Stimulated activated effector memory CD8-positive, alpha-beta T cell treated with anti-CD3 and anti-CD28 coated beads, Interleukin-12 subunit alpha, Interleukin-12 subunit beta, amount 100 ng/mL, for 72 hours (primary cell): ENCODE data around the gene R3HDM4.

ENCODE experiments used
- ATAC-seq: fragments of 150-1000 bp; cut with Tn5 transposase; 2 replicates; pipeline ENCODE4 v1.10.0; 2021
- DNase-seq, 2 donors: peaks; one replicate each; pipeline ENCODE4 v3.0.0; 2021 to 2022; ENCODE audit warnings: low spot score in 2 of 2
- H3K27ac Mint-ChIP-seq: one replicate; pipeline ENCODE4 v1.8.0; 2022; ENCODE audit warnings: mild to moderate bottlenecking, mixed read lengths
- H3K36me3 Mint-ChIP-seq: one replicate; pipeline ENCODE4 v1.8.0; 2022; ENCODE audit warnings: mild to moderate bottlenecking, mixed read lengths
- H3K4me1 Mint-ChIP-seq: one replicate; pipeline ENCODE4 v1.8.0; 2022; ENCODE audit warnings: mixed read lengths
- H3K4me3 Mint-ChIP-seq: one replicate; pipeline ENCODE4 v1.8.0; 2022; ENCODE audit warnings: mild to moderate bottlenecking, mixed read lengths
- H3K9me3 Mint-ChIP-seq: one replicate; pipeline ENCODE4 v1.8.0; 2022; ENCODE audit warnings: mixed read lengths

The R3HDM4 gene

DNA sequence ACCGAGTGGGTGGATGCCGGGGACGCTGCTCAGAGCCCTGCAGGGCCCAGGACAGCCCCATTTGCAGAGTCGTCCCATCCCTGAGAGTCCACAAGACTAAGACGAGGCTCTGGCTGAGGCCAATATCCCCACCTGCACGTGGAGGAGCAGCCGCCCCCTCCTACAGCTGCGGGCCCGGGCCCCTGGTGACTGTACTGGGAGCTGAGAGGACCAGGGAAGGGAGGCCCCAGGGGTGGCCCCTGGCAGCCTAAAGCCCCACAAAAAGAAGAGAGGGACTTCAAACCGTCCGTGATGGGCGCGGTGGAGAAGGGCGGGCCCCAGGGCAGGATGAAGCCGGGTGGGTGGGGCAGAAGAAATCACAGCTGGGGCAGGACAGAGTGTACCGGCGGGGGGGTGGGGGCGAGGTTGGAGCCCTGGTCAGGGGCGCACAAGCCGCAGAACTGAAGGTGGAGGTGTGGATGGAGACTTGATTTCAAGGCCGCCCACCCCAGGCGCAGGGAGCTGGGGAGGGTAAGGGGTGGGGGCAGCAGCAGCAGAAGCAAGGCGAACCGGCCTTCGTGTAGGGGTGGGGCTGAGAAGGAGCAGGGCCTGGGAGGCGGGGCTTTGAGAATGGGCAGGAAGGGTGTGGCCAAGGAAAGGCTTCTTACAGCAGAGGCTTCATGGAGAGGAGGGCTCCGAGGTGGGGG lies 40.6 kb downstream of the R3HDM4 start:
- H3K4me3 Mint-ChIP-seq: peak overlapping the region; percentile 54

DNA sequence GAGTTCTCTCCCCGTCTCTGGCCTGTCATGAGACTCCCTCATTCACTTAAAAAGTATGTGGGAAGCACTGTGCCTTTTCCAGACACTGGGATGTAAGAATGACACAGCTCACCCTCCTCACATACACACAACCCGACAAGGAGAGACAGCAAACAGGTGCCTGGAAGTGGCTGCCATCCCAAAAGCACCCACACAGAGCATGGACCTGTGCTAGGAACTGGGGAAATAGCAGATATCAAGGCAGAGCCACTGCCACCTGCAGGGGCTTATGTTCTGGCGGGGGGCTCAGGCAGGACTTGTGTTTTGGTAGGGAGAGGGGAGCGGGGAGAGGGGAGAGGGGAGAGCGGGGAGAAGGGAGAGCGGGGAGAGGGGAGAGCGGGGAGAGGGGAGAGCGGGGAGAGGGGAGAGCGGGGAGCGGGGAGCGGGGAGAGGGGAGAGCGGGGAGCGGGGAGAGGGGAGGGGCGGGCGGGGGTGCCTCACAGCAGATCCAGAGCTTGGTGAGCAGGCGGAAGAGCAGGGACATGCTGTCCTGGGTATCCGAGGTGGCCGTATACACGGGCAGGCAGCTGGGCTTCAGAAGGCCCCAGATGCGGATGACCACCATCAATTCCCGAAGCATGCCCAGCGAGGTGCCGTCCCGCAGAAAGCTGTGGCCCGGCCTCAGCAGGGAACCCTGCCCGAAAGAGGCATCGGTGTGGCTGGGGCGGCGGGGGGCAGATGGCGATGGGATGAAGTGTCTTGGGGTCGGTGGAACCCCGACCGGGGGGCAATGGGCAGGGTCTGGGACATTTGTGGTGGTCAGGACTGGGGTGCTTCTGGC lies 41.4 kb downstream of the R3HDM4 start:
- Mint-ChIP-seq H3K4me1 (peaks cover 24% of the 10 kb centered on the region), H3K9me3 (no peaks in the 10 kb centered on the region), H3K4me3 (peak overlapping the region; percentile 54), H3K36me3 (peaks cover 44% of the 10 kb centered on the region), H3K27ac (peak overlapping the region; percentile 70)
- DNase-seq (no peak), ATAC-seq (no peak)

More for the DNA sequence above, 40.6 kb downstream of the R3HDM4 start:
- H3K36me3 Mint-ChIP-seq: peaks cover 37% of the 10 kb centered on the region
- no peaks in the 10 kb centered on the region for H3K9me3 Mint-ChIP-seq
- peak overlapping the region; percentile 70 for H3K27ac Mint-ChIP-seq
- DNase-seq (peak; percentile 54 to 86), ATAC-seq (peak; percentile 85)
- H3K4me1 Mint-ChIP-seq: peaks cover 21% of the 10 kb centered on the region

DNA sequence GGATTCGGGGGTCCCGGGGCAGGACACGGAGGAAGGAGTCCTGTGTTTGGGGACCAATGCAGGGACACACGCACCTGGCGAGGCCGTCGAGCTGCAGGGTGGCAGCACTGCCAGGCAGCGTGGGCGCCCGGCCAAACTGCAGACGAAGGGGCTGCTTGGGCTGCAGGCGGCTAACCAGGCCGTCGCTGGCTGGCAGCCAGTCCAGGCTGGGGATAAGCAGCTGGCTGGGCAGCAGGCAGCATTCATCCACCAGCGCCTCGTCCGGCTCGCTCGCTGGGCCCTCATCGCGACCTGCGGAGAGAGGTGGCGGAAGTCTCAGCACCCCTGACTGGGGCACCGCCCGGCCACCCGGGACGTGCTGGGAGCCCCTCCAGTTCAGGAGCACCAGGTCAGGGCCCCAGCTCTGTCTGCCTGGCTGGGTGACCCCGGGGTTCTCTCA lies 42.0 kb downstream of the R3HDM4 start:
- Mint-ChIP-seq H3K36me3 (peaks cover 45% of the 10 kb centered on the region), H3K4me1 (peaks cover 24% of the 10 kb centered on the region), H3K9me3 (no peaks in the 10 kb centered on the region), H3K4me3 (no peak overlapping the region), H3K27ac (peak overlapping the region; percentile 76)
- ATAC-seq (no peak), DNase-seq (no peak)

DNA sequence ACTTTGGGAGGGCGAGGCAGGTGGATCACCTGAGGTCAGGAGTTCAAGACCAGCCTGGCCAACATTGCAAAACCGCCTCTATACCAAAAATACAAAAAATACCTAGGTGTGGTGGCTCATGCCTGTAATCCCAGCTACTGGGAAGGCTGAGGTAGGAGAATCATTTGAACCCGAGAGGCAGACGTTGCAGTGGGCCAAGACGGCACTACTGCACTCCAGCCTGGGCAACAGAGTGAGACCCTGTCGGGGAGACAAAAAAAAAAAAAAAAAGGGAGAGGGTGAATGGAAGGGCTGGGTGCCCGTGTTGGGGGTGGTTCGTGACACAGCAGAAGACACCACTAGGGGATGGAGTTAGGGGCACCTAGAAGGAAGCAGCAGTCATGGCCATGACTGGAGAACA lies 42.7 kb downstream of the R3HDM4 start:
- no peak for DNase-seq
- H3K36me3 Mint-ChIP-seq: peaks cover 49% of the 10 kb centered on the region
- no peak for ATAC-seq
- H3K27ac Mint-ChIP-seq: peak overlapping the region; percentile 76
- H3K9me3 Mint-ChIP-seq: no peaks in the 10 kb centered on the region
- no peak overlapping the region for H3K4me3 Mint-ChIP-seq
- peaks cover 24% of the 10 kb centered on the region for H3K4me1 Mint-ChIP-seq

DNA sequence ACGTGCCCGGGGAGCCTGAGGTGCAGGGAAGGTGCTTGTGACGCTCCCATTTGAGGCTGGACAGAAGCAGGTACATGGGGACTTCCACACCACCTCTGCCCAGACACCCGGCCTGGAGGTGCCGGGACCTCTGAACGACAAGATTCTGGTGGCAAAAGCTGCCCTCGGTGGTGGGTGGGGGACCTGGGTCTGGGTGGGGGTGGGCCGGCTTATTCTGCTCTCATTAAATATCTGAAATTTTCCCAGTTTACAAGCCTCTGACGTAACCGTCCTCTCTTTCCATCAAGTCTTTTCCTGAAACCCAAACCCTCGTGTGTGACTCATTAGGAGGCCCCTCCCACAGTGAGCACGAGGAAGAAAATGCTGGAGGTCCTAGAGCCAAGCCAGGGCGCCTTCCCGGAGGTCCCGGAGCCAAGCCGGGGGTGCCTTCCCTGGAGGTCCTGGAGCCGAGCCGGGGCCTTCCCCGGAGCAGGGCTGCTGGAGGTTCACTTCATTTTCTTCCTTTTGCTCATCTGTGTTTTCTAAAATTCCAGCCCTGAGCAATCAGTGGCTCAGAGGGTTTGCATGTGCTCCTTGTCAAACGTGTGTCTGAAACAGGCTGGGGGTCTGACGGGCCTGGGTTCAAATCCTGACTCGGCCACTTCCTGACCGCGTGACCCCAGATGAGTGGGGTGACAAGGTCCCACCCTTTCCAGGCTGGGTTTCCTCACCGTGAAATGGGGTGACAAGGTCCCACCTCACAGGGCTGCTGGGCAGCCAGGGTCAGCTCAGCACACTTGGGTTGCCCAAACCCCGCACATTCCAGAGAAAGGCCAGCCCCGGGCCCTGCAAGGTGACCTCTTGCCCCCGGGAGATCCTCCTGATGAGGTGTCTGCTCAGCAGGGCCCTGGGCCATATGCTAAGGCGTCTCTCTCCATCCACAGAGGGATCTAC lies 43.5 kb downstream of the R3HDM4 start:
- DNase-seq (no peak), ATAC-seq (no peak)
- peaks cover 42% of the 10 kb centered on the region for H3K36me3 Mint-ChIP-seq
- H3K27ac Mint-ChIP-seq: peak overlapping the region; percentile 76
- H3K9me3 Mint-ChIP-seq: no peaks in the 10 kb centered on the region
- peaks cover 24% of the 10 kb centered on the region for H3K4me1 Mint-ChIP-seq
- no peak overlapping the region for H3K4me3 Mint-ChIP-seq

DNA sequence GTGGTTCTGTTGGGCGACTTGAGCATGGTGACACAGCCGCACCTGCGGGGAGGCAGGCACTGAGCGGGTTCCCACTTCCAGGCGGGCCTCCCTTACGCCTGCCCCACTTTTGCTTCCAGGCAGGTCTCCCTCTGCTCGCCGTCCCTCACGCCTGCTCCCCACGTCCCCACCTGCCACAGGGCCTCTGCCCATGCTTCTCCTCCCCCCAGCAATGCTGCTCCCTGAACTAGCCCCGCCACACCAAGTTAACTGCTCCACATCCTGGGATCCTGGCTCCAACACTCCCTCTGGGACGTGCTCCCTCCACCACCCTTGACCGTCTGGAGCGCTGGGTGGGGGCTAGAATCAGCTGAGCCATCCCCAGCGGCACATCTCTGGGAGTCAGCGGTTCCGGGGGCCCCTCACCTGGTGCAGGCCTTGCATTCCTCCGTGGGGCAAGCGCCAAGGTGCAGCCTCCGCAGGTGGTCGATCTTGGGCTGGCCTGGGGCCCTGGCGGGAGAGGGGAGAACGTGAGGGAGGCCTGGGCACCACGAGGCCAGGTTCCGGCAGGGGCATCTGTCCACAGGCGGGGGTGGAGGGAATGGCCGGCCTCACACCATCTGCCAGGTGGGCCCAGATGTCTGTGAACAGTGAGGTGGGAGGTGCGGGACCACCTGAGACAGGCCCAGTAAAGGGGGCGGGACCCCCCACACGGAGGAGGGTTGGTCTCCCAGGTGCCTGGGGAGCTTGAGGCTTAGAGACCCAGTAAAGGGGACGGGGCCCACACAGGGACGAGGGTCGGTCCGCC lies 44.4 kb downstream of the R3HDM4 start:
- Mint-ChIP-seq H3K4me3 (no peak overlapping the region), H3K4me1 (peaks cover 28% of the 10 kb centered on the region), H3K36me3 (peaks cover 46% of the 10 kb centered on the region), H3K9me3 (no peaks in the 10 kb centered on the region), H3K27ac (no peak overlapping the region)
- no peak for ATAC-seq
- DNase-seq: no peak

DNA sequence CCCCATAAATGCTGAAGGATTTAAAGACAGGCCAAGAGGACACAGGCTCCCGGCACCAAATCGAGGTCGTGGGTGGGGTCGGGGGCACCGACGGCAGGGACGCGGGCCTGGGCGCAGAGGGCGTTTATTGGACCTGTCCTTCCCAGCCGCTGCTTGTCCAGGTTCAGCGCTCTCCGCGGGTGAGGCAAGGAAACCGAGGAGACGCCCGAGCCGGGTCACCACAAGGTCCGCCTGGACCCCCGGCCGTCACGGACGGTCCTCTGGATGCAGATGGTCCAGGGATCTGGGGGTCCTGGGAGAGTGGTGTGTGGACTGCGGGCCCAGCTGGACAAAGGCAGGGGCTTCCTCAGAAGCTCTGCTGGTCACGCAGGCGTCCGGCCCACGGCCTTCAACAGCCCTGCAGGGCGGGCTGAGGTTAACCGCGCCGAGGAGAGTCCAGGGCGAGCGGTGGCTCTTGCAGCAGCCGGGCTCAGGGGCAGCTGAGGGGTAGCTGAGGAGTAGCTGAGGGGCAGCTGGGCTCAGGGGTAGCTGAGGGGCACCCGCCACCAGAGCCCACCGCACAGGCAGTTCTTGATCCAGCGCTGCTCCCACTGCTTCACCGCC lies 45.1 kb downstream of the R3HDM4 start:
- Mint-ChIP-seq H3K4me1 (peaks cover 34% of the 10 kb centered on the region), H3K4me3 (no peak overlapping the region), H3K27ac (no peak overlapping the region), H3K36me3 (peaks cover 49% of the 10 kb centered on the region), H3K9me3 (no peaks in the 10 kb centered on the region)
- DNase-seq: no peak
- no peak for ATAC-seq

DNA sequence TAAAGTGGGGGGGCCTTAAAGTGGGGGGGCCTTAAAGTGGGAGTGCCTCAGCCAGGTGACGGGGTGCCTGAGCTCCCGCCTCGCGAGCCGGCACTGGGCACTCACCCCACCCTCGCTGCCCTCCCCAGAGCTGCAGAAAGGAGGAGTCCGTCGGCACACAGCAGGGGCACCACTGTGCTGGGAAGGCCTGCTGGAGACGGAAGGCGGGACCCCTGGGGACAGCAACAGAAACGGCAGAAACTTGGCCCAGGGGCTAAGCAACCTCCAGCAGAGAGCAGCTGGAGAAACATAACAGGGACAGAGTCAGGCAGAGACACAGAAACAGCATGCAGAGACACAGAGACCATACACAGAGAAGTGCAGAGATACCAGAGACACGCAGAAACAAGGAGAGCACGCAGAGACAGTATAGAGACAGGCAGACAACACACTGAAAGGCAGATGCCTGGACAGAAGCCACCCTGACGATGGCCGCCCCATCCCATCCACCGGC lies 45.7 kb downstream of the R3HDM4 start:
- peaks cover 49% of the 10 kb centered on the region for H3K36me3 Mint-ChIP-seq
- ATAC-seq: no peak
- no peaks in the 10 kb centered on the region for H3K9me3 Mint-ChIP-seq
- H3K4me3 Mint-ChIP-seq: no peak overlapping the region
- peaks cover 36% of the 10 kb centered on the region for H3K4me1 Mint-ChIP-seq
- H3K27ac Mint-ChIP-seq: no peak overlapping the region
- DNase-seq: no peak

DNA sequence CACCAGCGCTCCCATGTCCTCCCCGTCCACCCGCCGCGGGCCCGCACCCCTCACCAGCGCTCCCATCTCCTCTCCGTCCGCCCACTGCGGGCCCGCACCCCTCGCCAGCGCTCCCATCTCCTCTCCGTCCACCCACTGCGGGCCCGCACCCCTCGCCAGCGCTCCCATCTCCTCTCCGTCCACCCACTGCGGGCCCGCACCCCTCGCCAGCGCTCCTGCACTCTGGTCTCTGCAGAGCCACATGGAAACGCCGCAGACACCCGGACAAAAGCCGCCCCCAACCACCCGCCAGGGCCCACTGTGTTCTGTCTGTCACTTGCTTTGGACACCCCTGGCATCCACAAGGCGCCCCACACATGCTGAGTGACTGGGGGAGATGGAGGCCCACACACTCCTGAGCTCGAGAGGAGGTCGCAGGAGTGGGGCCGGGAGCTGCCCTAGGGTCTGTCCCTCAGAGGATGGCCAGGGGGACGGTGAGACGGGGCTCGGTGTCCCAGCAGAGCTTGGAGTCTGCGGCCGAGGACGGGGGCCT lies 46.2 kb downstream of the R3HDM4 start:
- H3K27ac Mint-ChIP-seq: no peak overlapping the region
- peaks cover 49% of the 10 kb centered on the region for H3K36me3 Mint-ChIP-seq
- no peaks in the 10 kb centered on the region for H3K9me3 Mint-ChIP-seq
- DNase-seq (no peak), ATAC-seq (no peak)
- peaks cover 33% of the 10 kb centered on the region for H3K4me1 Mint-ChIP-seq
- no peak overlapping the region for H3K4me3 Mint-ChIP-seq

DNA sequence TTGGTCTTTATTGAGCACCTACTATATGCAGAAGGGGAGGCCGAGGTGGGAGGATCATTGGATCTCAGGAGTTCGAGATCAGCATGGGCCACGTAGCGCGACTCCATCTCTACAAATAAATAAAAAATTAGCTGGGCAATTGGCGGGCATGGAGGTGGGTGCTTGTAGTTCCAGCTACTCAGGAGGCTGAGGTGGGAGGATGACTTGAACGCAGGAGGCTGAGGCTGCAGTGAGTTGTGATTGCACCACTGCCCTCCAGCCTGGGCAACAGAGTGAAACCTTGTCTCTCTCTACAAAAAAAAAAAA lies 49.8 kb downstream of the R3HDM4 start:
- Mint-ChIP-seq H3K9me3 (no peaks in the 10 kb centered on the region), H3K36me3 (peaks cover 26% of the 10 kb centered on the region), H3K27ac (peak overlapping the region; percentile 40), H3K4me1 (peaks cover 24% of the 10 kb centered on the region), H3K4me3 (peak overlapping the region; percentile 67)
- no peak for ATAC-seq
- DNase-seq: no peak

DNA sequence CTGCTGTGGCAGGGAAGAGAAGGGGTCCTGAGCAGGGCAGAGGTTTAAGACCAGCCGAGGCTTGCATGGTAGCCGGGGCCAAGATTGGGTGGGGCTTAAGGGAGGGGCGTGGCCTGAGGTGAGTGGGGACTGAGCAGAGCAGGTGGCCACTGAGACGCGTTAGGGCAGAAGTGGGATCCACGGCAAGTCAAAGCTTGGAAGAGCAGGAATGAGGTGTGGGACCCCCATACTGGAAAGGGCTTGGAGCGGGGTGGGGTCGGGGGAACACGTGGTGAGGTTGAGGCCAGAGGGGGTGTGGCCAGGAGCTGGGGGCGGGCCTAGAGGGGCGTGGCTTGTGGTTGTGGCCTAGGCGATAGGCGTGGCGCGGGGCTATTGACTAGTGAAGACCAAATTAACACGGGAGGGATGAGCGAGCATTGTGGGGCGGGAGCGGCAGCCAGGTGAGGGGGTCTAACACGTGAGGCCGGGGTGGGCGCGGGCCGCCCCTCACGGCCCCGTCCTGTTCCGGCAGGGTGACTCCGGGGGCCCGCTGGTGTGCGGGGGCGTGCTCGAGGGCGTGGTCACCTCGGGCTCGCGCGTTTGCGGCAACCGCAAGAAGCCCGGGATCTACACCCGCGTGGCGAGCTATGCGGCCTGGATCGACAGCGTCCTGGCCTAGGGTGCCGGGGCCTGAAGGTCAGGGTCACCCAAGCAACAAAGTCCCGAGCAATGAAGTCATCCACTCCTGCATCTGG lies 50.3 kb downstream of the R3HDM4 start:
- peak; percentile 66 for ATAC-seq
- Mint-ChIP-seq H3K27ac (peak overlapping the region; percentile 40), H3K4me3 (peak overlapping the region; percentile 67), H3K9me3 (no peaks in the 10 kb centered on the region), H3K4me1 (peaks cover 24% of the 10 kb centered on the region), H3K36me3 (peaks cover 26% of the 10 kb centered on the region)
- DNase-seq: peak; percentile 67 to 89

DNA sequence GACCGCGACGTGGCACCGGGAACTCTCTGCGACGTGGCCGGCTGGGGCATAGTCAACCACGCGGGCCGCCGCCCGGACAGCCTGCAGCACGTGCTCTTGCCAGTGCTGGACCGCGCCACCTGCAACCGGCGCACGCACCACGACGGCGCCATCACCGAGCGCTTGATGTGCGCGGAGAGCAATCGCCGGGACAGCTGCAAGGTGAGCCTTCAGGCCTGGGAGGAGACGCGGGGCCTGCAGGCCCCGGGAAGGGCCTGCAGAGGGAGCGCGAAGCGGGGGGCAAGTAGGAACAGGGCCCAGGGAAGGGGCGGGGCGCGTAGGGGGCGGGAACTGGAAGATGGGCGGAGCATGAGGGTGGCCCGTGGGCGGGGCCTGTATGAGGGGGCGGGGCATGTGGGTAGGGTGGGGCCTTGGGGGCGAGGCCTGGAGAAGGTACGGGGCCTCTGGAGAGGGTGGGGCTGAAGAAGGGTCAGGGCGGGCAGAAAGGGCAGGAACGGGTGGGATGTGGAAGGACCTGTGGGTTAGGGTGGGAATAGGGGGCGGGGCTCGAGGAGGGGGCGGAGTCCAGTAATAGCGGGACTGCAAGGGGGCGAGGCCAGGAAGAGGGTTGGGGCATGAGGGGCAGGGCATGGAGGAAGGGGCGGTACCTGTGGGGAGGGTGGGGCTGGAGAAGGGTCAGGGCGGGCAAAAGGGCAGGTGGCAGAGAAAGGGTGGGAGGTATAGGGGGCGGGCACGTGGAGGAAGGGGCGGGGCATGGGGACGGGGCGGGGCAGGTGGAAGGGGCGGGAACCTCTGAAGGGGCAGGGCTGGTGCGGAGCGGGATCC lies 51.1 kb downstream of the R3HDM4 start:
- no peaks in the 10 kb centered on the region for H3K9me3 Mint-ChIP-seq
- H3K4me3 Mint-ChIP-seq: peak overlapping the region; percentile 67
- peak; percentile 47 to 73 for DNase-seq
- peaks cover 18% of the 10 kb centered on the region for H3K36me3 Mint-ChIP-seq
- H3K27ac Mint-ChIP-seq: no peak overlapping the region
- ATAC-seq: peak; percentile 41
- peaks cover 18% of the 10 kb centered on the region for H3K4me1 Mint-ChIP-seq
